DND-41 (cell line): ENCODE measurements around the gene BTBD16.

ENCODE experiments used
- ATAC-seq: fragments of 200-7000 bp; cut with Tn5 transposase; 3 replicates; pipeline ENCODE4 v1.9.1; 2021; ENCODE audit warnings: low read depth; ENCODE audit not compliant: insufficient read depth
- DNase-seq: peaks from one replicate; pipeline ENCODE4 v3.0.0-alpha.2; 2020
- H2AFZ ChIP-seq: 2 replicates; pipeline ENCODE4 v1.6.0; 2012; ENCODE audit warnings: low read depth, low read length
- H3K27ac ChIP-seq: 2 replicates; pipeline ENCODE4 v1.5.1; 2012; ENCODE audit warnings: low read length, inconsistent platforms
- H3K27me3 ChIP-seq: fragments of 200-600 bp; sonication (generic); 2 replicates; pipeline ENCODE4 v1.6.0; 2012; ENCODE audit warnings: low read length, mild to moderate bottlenecking, inconsistent platforms; ENCODE audit not compliant: insufficient read depth, poor library complexity
- H3K36me3 ChIP-seq: 2 replicates; pipeline ENCODE4 v1.5.1; 2012; ENCODE audit warnings: low read length, inconsistent platforms; ENCODE audit not compliant: insufficient read depth
- H3K4me1 ChIP-seq: 2 replicates; pipeline ENCODE4 v1.5.1; 2012; ENCODE audit warnings: mild to moderate bottlenecking, low read length; ENCODE audit not compliant: insufficient read depth
- H3K4me2 ChIP-seq: 2 replicates; pipeline ENCODE4 v1.6.0; 2012; ENCODE audit warnings: mild to moderate bottlenecking, moderate library complexity, low read length, inconsistent platforms; ENCODE audit not compliant: insufficient read depth
- H3K4me3 ChIP-seq, 2 experiments: fragments of 200-600 bp in 1 of 2; shearing (Covaris generic) in 1 of 2; 2 replicates each; pipeline ENCODE4 v1.5.1; 2012 to 2016; ENCODE audit warnings: inconsistent platforms in 2 of 2, low read length in 2 of 2, mild to moderate bottlenecking in 2 of 2, low read depth in 1 of 2, moderate library complexity in 1 of 2
- H3K79me2 ChIP-seq: 2 replicates; pipeline ENCODE4 v1.6.0; 2012; ENCODE audit warnings: low read length, inconsistent platforms; ENCODE audit not compliant: insufficient read depth
- H3K9ac ChIP-seq: 2 replicates; pipeline ENCODE4 v1.6.0; 2012; ENCODE audit warnings: low read depth, mild to moderate bottlenecking, inconsistent platforms, low read length, moderate library complexity
- H3K9me3 ChIP-seq: 2 replicates; pipeline ENCODE4 v1.5.1; 2012; ENCODE audit warnings: low read length, moderate library complexity, mild to moderate bottlenecking, inconsistent platforms; ENCODE audit not compliant: insufficient read depth, severe bottlenecking
- H4K20me1 ChIP-seq: 2 replicates; pipeline ENCODE4 v1.6.0; 2012; ENCODE audit warnings: low read length; ENCODE audit not compliant: insufficient read depth
- EZH2 ChIP-seq: IDR thresholded peaks from 3 replicates; pipeline ENCODE4 v1.6.1; 2012; ENCODE audit warnings: borderline replicate concordance, low read depth, mild to moderate bottlenecking, moderate library complexity, low read length, inconsistent platforms; ENCODE audit not compliant: severe bottlenecking
- TF ChIP-seq, protein P1 (sequence below): IDR thresholded peaks from 2 replicates; pipeline ENCODE4 v1.5.1; 2012; ENCODE audit warnings: borderline replicate concordance, low read length, moderate library complexity, mild to moderate bottlenecking; ENCODE audit not compliant: poor library complexity, severe bottlenecking; ENCODE audit errors: extremely low read depth

Gene BTBD16

DNA sequence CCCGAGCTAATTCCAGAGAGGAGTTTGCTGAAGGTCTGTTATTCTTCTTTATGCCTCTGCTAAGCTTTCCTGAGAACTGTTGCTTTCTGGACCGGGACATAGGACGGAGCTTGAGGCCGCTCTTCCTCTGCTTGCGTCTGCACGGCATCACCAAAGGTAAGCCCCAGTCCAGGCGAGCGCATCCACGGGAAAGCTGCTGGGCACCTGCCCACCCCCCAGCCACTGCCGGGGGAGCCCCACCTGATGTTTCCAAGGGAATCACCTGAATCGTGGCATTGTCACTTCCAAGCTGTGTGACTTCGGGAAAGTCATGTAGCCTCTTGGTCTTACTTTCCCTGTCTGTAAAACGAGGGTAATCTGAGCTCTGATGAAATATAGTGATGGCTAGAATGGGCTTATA, 58.3 kb downstream of the BTBD16 start:
- no peak overlapping the region for H3K9ac ChIP-seq
- H3K4me1 ChIP-seq: no peaks in the 10 kb centered on the region

GRCh38 chr10:122331100-122331499, 60.0 kb downstream of the BTBD16 start:
- no peaks in the 10 kb centered on the region for H3K4me1 ChIP-seq
- H3K79me2 ChIP-seq: no peaks in the 10 kb centered on the region
- no peaks in the 10 kb centered on the region for H3K36me3 ChIP-seq
- H3K27me3 ChIP-seq: peaks cover 4% of the 10 kb centered on the region
- H3K9me3 ChIP-seq: no peaks in the 10 kb centered on the region
- ATAC-seq: no peak
- TF ChIP-seq EZH2: no peak
- TF ChIP-seq, protein P1, sequence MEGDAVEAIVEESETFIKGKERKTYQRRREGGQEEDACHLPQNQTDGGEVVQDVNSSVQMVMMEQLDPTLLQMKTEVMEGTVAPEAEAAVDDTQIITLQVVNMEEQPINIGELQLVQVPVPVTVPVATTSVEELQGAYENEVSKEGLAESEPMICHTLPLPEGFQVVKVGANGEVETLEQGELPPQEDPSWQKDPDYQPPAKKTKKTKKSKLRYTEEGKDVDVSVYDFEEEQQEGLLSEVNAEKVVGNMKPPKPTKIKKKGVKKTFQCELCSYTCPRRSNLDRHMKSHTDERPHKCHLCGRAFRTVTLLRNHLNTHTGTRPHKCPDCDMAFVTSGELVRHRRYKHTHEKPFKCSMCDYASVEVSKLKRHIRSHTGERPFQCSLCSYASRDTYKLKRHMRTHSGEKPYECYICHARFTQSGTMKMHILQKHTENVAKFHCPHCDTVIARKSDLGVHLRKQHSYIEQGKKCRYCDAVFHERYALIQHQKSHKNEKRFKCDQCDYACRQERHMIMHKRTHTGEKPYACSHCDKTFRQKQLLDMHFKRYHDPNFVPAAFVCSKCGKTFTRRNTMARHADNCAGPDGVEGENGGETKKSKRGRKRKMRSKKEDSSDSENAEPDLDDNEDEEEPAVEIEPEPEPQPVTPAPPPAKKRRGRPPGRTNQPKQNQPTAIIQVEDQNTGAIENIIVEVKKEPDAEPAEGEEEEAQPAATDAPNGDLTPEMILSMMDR: no peak
- H3K4me3 ChIP-seq: no peak overlapping the region
- no peak overlapping the region for H3K27ac ChIP-seq
- no peak for DNase-seq
- no peaks in the 10 kb centered on the region for H4K20me1 ChIP-seq
- H2AFZ ChIP-seq: no peak overlapping the region
- H3K9ac ChIP-seq: no peak overlapping the region
- no peak overlapping the region for H3K4me2 ChIP-seq

More for the DNA sequence above, 58.3 kb downstream of the BTBD16 start:
- TF ChIP-seq EZH2: no peak
- TF ChIP-seq, protein P1: no peak
- Histone ChIP-seq H3K9me3 (no peaks in the 10 kb centered on the region), H3K4me3 (no peak overlapping the region), H3K79me2 (no peaks in the 10 kb centered on the region), H3K27me3 (peaks cover 4% of the 10 kb centered on the region), H3K27ac (no peak overlapping the region), H3K36me3 (no peaks in the 10 kb centered on the region), H3K4me2 (no peak overlapping the region), H4K20me1 (no peaks in the 10 kb centered on the region), H2AFZ (no peak overlapping the region)
- DNase-seq (no peak), ATAC-seq (no peak)

- no peak for ATAC-seq
These were observed 60.7 kb downstream of the BTBD16 start for GRCh38 chr10:122331615-122332446.

More at GRCh38 chr10:122331615-122332446, 60.7 kb downstream of the BTBD16 start:
- Histone ChIP-seq H4K20me1 (no peaks in the 10 kb centered on the region), H3K79me2 (no peaks in the 10 kb centered on the region), H3K4me2 (no peak overlapping the region), H3K4me1 (no peaks in the 10 kb centered on the region), H3K27me3 (peaks cover 4% of the 10 kb centered on the region), H3K9me3 (no peaks in the 10 kb centered on the region), H3K4me3 (no peak overlapping the region), H3K9ac (no peak overlapping the region), H2AFZ (no peak overlapping the region), H3K27ac (no peak overlapping the region), H3K36me3 (no peaks in the 10 kb centered on the region)
- TF ChIP-seq EZH2: no peak
- TF ChIP-seq, protein P1: no peak
- DNase-seq: no peak
